HG03571 (cell line): Measurements from ENCODE around the gene ZCCHC24.

Experiments
- ATAC-seq: cut with Tn5 transposase; IDR thresholded peaks from one replicate; pipeline ENCODE4 v1.9.1; 2021; ENCODE audit not compliant: unreplicated experiment

The ZCCHC24 gene

DNA sequence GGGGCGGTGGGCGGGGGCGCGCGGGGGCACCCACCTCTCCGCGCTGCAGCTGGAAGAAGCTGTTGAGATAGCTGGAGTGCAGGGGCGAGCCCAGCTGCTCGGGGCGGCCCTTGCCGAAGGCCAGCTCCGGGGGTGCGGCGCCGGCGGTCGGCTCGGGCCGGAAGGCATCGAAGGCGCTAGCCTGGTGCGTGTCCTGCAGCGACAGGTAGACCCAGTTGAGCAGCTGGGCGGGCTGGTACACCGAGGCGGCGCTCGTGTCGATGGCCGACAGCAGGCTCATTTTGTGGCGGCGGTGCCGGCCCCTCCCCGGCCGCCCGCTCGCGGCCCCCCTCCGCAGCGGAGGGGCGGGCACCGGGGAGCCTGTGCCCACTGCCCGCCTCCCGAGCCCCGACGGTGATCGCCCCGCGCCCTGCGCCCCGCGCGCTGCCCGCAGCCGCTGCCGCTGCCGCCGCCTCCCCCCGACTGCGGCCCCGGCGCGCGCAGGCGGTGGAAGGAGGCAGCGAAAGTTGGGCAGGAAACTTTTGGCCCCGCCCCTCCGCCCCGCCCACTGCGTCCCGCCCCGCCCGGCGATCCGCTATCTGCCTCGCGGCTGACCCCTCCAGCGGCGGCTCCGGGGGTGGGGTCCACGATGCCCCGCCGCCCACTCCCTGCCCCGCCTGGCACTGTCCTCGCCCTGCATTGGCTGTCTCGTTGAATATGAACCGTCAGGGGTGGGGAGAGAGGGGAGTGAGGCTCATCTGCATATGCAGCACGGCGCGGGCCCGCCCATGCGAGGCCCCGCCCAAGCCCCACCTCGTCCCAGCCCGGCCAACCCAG is at the start of gene ZCCHC24:
TSS of gene ZCCHC24 (minus strand) at position 464 of the 816 bp plus-strand sequence. CDS start at position 280, 184 bp downstream.
- peak; percentile 92 for ATAC-seq

DNA sequence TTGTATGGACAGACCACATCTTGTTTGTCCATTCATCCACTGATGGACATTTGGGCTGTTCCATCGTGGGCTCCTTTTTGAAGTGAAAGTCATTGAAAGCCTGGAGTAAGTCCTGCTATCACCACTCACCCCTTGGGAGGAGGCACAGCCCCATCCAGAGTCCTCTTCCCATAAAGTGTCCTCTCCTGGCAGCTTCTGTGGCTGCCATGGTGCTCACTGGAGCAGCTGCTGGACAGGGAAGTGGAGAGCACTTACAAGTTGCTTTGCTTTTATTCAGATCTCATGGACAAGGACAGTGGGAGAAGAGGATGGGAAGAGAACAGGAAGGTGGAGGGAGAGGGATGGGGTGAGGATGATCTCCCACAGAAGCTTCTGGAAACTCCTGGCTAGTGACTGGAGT is 48.4 kb upstream of the ZCCHC24 start:
- ATAC-seq: no peak

DNA sequence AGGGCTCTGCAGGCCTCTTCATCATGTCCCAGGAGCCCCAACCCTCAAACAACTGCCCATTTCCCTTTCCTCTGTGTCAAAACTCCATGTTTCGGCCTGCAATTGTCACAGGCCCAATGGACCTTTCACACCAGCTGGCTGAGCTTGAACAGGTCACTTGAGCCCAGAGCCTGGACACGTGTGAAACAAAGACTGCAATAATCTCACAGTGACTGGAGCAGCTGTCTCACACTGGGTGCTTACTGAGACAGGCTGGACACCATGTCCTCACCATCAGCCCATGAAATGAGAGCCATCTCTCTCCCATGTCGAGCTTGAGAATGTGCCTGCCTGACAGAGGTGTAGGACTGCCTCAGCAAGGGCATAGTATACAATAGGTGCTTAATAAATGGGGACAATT is 47.4 kb upstream of the ZCCHC24 start:
- ATAC-seq: no peak

DNA sequence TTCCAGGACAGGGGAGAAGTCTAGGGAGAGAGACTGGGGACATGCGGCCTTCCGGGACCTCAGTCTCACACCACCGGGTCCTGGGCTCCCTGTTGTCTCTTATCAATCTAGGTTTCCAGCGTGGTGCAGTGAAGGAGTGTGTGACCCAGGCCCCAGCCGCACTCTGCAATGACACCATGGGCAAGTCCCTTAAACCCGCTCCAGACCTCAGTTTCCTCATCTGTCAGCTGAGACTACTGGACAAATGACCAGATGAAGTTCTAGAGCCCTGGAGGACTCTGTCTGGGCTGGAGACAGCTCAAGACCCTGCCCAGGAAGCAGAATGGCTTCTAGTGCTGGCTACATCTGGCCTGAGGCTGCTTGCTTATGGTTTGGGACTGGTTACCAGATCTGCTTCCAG is 46.8 kb upstream of the ZCCHC24 start:
- ATAC-seq: no peak

DNA sequence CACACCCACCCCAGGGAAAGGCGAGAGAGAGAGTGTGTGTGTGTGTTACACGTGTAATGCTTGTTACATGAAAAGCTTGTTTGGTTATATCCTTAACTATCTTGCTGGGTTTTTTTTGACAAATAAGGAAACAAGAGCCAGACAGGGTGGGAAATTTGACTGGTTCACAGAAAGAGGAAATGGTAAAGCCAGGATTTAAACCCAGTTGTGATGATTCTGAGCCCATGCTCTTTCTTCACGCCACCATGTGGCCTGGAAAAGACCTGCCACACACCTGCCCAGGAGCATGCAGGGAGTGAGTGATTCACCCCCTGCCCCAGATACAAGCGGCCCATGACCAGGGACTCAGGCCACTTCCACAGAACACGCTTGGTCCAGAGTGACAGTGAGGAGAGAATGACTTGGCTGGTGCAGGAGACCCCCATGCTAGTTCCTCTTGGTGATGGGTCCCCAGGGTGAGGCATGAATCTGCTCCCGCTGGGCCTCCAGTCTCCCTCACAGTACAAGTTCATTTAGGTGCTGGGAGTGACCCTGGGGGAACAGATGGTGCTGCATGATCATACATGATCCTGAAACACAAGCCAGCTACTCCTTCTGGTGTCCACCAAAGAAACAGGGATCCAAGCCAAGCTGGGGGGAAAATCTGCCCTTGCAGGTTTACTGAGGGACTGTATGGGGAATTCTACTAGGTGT is 45.9 kb upstream of the ZCCHC24 start:
- ATAC-seq: no peak

DNA sequence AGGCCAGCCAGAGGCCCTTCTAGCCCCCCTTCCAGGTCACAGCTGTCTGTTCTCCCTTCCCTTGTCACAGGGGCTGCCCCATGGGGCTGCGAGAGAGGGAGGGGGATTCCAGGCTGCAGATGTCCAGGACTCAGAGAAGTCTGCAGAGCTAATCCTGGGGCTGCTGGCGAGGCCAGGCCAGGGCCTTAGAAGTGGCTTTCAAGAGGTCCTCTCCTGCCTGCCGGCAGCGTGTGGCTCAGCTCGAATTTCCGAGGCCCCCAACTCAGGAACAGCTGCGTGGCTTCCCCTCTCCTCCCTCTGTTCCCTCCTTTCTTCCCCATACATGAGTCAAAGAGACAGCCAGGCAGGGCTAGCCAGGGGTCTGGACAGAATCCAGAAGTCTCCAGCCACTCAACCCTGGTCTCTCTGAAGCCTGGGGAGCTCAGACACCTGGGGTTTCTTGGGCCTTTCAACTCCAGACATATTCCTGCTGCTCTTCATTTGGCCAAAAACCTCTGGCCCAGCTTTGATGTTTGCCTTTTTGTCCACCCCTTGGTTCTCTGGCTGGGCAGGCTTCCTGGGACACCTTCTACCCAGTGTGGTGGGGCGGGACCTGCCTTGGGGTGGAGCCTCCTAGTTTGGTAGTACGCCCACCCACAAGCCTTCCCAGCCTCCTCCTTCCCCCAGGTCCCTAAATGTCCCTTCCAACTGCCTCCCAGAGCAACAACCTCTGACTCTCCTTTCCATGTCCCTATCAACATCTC is 45.1 kb upstream of the ZCCHC24 start:
- ATAC-seq: no peak

DNA sequence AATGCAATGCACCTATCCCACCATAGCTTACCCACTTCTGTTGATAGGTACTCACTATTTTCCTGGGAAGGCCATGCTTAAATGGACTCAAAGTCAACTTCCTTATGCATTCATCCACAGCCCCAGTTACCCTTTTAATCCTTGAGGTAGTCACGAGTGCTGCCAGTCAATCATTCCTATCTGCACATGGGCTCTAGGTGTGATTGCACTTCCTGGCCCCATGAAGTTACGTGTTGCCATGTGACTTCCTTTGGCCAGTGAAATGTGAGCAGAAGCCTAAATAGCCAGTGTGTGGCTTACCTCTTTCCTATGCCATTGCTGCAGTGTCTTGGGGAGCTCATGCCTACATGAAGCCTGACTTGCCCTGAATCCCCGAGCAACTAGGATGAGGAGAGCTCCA is 43.4 kb upstream of the ZCCHC24 start:
- ATAC-seq: no peak

DNA sequence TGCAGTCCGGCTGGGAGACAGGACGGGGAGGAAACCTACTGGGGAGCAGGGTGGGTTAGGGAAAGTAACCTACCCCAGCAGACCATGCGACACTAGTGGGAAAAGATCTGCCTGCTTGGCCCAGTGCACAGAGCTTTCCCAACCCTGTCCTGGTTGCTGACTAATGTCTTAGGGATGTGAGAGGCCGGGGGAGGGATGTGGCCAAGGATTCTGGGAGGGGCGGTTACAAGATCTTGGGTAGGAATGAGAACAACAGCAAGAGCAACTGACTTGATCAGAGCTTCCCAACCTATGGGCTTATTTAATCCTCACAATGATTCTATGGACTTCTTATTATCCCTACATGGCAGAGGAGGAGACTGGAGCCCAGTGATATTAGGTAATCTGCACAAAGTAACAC is 42.9 kb upstream of the ZCCHC24 start:
- no peak for ATAC-seq

DNA sequence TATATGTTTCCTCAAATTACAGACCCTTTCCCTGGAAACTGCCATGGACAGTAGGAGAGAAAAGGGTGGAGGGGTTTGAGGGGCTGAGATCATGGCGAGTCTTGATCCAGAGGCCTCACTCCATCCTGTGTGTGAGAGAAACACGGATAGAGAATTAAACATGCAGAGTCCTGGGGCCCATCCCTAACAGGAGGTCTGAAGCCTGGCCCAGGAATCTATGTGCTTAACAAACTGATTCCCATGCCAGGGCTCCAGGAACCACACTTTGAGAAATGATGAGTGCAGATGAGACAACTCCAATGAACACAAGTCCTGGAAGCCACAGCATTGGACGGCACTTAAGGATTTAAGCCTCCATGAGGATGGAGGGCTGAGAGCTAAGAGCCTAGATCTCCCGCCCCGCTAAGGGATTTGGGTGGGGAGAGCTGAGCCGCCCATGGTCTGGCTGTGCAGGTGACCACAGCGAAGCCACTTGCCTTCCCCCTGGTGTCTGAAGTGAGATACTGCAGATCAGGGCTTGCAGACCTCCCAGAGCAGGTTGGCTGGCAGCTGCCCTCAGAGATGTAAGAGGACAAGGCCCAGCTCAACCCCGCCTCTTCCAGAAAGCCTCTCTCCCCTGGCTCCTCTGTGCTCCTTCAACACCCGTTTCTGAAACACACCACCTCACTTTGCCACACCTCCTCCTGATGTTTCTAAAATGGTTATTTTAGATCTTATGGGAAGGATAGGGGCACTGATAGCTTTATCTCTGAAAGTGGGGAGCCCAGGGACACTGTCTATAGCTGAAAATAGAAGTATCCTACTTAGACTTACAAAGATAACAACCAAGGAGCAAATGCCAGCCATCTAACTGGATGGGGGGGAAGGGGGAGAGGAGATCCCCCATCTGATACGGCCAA is 42.1 kb upstream of the ZCCHC24 start:
- ATAC-seq: peak; percentile 77

DNA sequence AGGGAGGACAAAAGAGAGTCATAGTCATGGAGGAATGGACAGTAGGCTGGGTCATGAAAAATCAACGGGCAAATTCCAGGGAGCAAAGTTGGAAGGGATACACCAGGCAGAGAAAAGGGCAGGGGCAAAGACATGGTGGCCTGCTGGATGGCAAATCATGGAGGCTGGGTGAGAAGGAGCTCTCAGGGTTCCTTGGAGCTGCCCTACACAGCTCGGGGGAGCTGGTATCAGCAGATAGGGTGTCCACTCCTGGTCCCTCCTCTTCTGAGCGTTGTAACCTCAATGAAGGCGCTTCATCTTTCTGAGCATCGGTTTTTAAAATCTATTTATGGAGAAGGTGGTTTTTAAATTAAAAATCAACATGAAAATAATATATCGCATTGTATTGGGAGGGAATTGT is 39.1 kb upstream of the ZCCHC24 start:
- no peak for ATAC-seq

DNA sequence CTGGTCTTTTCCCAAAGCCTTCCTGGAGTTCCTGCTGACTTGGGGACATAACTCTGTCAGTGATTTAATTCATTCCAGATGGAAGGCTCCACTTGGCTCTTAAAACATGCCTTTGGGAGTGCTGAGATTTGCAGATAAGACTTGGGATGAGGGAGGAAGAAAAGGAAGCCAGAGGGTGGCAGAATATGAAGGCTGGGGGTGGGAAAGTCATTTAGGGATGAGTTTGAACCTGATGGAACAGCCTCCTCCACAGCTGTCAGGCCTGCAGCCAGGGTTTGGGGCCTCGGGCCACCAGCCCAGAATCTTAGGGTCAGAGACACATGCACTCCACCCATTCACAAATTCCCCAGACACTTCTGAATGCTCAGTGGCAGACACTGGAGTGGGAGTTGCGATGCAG is 38.5 kb upstream of the ZCCHC24 start:
- ATAC-seq: no peak

DNA sequence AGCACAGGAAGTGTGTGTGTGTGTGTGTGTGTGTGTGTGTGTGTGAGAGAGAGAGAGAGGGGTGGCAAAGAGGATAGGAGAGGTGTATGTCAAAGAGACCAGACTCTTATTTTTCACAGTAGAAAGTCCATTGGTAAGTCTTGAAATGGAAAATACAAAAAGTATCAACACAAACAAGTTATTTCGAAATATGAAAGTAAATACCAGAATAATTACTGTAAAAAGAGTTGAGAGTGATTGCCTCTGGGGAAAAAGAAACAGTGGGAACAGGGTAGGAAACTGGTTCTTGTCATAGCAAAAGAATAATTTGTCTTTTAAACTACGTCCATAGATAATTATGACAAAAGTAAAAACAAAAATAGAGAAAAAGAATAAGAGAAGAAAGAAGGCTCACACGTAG is 37.9 kb upstream of the ZCCHC24 start:
- no peak for ATAC-seq

DNA sequence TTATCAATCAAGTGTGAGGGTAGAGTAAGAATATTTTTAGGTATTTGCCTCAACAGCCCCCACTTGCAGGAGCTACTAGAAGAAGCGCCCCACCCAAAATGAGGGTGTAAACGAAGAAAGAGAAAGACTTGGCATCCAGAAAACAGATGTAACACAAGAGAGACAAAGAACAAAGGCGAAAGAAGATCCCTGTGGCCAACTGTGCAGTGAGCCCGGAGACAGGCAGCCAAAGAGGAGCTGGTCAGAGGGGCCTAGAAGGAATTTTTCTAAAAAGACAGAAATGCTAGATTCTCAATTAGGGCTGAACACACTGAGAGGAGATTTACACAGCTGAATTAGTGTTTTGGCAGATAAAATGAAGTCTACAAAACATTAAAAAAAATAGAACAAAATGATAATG is 37.3 kb upstream of the ZCCHC24 start:
- no peak for ATAC-seq

DNA sequence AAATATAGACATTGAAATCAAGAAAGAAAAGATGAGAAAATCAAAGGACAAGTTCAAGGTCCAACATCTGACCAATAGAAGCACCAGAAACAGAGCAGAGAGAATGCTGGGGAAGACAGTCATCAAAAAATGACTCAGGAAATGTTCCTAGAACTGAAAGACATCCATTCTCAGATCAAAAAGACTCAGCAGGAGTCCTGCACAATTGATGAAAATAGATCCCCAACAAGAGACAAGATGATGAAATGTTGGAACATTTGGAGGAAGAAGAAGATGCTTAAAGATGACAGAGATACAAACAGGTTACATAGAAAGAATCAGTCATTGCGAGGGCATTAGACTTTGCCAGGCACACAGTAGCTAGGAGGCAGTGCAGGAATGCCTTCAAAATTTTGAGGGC is 36.9 kb upstream of the ZCCHC24 start:
- ATAC-seq: no peak

DNA sequence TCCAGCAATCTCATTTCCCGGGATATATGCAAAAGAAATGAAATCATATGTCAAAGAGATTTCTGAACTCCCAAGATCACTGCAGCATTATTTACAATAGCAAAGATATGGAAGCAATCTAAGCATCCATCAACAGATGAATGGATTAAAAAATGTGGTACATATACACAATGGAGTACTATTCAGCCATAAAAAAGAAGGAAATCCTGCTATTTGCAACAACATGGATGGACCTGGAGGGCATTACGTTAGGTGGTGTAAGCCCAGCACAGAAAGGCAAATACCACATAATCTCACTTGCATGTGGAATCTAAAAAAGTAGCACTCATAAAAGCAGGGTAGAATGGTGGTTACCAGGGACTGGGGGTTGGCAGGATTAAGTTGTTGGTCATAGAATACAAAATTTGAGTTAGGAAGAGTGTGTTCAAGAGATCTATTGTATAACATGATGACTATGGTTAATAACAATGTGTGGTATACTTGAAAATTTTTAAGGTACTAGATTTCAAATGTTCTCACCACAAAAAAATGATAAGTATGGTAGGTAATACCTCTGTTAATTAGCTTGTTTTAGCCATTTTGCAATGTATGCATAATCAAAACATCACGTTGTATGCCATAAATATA is 34.0 kb upstream of the ZCCHC24 start:
- ATAC-seq: no peak

DNA sequence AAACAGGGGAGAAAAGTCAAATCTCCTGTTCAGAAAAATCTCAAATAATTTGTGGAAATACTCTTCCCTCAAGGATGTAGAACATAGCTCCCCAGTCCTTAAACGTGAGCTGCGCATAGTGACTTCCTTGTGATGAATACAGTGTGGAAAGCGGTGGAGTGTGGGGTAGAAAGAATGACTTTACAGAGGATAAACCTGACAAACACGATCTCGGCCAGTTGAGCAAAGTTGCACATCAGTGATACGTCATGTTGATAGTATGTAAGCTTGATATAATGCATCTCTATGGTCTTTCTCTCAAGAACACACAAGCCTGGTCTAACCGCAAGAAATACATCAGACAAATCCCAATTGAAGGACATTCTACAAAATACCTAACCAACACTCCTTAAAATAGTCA is 32.0 kb upstream of the ZCCHC24 start:
- no peak for ATAC-seq

DNA sequence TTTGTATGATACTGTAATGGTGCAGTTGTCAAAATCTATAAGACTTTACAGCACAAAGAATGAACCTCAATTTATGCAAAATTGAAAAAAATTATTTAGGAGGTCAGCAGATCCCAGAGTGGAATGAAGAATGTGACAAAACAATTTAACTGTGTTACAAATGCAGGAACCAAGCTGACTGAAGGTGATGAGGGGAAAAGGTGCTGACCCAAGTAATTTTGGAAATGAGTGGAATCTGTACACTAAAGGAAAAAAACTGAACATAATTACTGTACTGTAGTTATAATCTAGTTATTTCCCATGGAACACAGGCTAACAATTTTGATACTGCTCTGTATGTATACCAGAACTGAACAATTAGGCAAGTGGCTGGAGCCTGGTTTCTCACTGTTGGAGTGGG is 31.2 kb upstream of the ZCCHC24 start:
- no peak for ATAC-seq

DNA sequence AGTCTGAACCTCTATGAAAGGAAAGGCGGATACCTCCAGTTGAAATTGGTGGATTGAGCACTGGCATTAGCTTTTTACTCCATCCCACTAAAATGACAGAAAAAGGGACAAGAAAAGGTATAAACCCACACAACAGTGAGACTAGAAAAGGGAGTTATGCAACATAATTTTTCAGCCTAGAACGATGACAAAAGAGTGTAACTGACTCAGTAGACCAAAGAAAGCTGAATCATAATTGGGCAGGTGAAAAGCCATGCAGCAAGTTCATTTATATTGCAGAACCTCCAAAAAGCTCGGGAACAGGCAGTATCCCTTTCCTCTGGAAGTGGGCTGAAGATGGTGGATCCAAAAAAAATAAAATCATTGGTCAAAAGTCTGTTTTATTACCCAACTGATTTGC is 30.5 kb upstream of the ZCCHC24 start:
- ATAC-seq: no peak

DNA sequence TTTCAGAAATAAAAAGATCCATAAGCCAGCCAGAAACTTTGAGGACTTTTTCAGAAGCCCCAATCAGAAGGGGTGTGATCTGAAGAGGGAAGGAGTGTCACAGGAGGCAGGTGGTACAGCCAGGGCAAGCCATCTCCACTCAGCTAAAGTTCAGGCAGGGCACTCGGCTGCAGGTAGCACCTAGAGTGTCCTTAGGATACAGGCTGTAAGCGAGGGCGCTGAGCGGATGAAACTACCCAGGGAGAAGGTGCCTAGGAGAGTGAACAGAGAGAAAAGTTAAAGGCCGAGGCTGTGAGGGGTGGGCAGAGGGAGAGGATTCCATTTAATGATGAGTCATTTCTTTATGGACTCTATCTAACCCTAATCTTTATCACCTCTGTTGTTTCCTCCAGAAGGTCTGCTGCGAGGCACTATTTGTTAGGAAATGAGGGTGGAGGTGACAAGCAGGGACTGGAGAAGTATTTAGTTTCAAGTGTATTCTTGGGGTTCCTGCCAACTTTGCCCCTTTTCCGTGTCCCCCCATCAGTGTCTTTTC is 29.8 kb upstream of the ZCCHC24 start:
- ATAC-seq: no peak

DNA sequence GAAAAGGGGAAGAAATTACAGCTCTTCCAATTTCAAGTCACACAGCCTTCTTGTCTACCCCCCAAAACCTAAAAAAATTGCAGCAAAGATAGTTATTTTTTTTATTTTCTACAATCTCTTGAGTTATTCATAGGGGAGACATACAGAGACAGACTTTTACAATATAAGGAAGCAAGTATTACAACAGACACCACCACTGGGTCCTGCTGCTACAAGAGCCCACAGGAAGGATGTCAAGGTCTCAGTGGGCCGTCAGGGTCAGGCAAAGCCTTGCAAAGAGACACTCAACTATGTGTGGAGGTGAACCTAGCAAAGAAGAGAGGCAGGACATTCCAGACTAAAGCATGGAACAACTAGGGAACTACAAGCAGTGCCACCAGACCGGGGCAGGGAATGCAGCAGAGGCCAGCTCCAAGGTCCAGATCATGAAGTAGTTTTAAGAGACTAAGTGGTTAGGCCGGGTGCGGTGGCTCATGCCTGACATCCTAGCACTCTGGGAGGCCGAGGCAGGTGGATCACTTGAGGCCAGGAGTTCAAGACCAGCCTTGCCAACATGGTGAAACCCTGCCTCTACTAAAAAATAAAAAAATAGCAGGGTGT is 28.2 kb upstream of the ZCCHC24 start:
- ATAC-seq: no peak
